GM12864 (cell line): ENCODE measurements around the gene EFR3B.

Experiments
- DNase-seq: peaks from one replicate; pipeline ENCODE4 v3.0.0-alpha.2; 2011; ENCODE audit warnings: low read depth
- H3K4me3 ChIP-seq: 2 replicates; pipeline ENCODE4 v1.5.1; 2011; ENCODE audit warnings: mild to moderate bottlenecking, low read depth, low read length, control low read depth
- TF ChIP-seq, protein P1 (sequence below): IDR thresholded peaks from 2 replicates; pipeline ENCODE4 v1.5.1; 2011; ENCODE audit warnings: low read depth, mild to moderate bottlenecking, moderate library complexity, low read length, control low read depth, inconsistent platforms; ENCODE audit errors: missing control alignments

The EFR3B gene

GRCh38 chr2:25077789-25078169, 35.9 kb downstream of the EFR3B start:
- TF ChIP-seq, protein P1, sequence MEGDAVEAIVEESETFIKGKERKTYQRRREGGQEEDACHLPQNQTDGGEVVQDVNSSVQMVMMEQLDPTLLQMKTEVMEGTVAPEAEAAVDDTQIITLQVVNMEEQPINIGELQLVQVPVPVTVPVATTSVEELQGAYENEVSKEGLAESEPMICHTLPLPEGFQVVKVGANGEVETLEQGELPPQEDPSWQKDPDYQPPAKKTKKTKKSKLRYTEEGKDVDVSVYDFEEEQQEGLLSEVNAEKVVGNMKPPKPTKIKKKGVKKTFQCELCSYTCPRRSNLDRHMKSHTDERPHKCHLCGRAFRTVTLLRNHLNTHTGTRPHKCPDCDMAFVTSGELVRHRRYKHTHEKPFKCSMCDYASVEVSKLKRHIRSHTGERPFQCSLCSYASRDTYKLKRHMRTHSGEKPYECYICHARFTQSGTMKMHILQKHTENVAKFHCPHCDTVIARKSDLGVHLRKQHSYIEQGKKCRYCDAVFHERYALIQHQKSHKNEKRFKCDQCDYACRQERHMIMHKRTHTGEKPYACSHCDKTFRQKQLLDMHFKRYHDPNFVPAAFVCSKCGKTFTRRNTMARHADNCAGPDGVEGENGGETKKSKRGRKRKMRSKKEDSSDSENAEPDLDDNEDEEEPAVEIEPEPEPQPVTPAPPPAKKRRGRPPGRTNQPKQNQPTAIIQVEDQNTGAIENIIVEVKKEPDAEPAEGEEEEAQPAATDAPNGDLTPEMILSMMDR: no peak
- no peak for DNase-seq
- H3K4me3 ChIP-seq: no peak overlapping the region

GRCh38 chr2:25078170-25079049, 36.5 kb downstream of the EFR3B start:
- DNase-seq: no peak
- H3K4me3 ChIP-seq: no peak overlapping the region
- TF ChIP-seq, protein P1: no peak

GRCh38 chr2:25079050-25079635, 37.3 kb downstream of the EFR3B start:
- no peak for DNase-seq
- TF ChIP-seq, protein P1: no peak

GRCh38 chr2:25081237-25081790, 39.4 kb downstream of the EFR3B start:
- DNase-seq: no peak
- TF ChIP-seq, protein P1: no peak

More at GRCh38 chr2:25079050-25079635, 37.3 kb downstream of the EFR3B start:
- no peak overlapping the region for H3K4me3 ChIP-seq

GRCh38 chr2:25082002-25082622, 40.2 kb downstream of the EFR3B start:
- TF ChIP-seq, protein P1: no peak
- no peak overlapping the region for H3K4me3 ChIP-seq
- no peak for DNase-seq

More at GRCh38 chr2:25081237-25081790, 39.4 kb downstream of the EFR3B start:
- no peak overlapping the region for H3K4me3 ChIP-seq

GRCh38 chr2:25085761-25086560, 44.1 kb downstream of the EFR3B start:
- DNase-seq: no peak
- H3K4me3 ChIP-seq: no peak overlapping the region
- TF ChIP-seq, protein P1: no peak
